Upper lobe of left lung (tissue), 4 donors: ENCODE results near the gene BTBD9.

Source experiments
- POLR2A ChIP-seq, 4 donors: fragments of 450-650 bp; IDR thresholded peaks; one replicate each; pipeline ENCODE4 v1.5.1; 2016 to 2017; ENCODE audit warnings: antibody characterized with exemption in 4 of 4, mild to moderate bottlenecking in 2 of 4
- POLR2AphosphoS5 ChIP-seq, 2 donors: sonication (generic); formaldehyde crosslinking; IDR thresholded peaks; one replicate each; pipeline ENCODE4 v1.5.1; 2017; ENCODE audit warnings: antibody characterized with exemption in 2 of 2

- TF ChIP-seq POLR2AphosphoS5 (IDR thresholded peaks at IDR 0.05) (no peak), POLR2A (IDR thresholded peaks at IDR 0.05) (no peak)
Observed at GRCh38 chr6:38157905-38158304, 481.8 kb downstream of the BTBD9 start.
